Glomerular visceral epithelial cell (primary cell): ENCODE results near the gene VGF.
A peak's percentile ranks its signal among the peaks of the same experiment; 100 is the strongest.
"Not testable (repeated sequence)": the region's sequence is repeated elsewhere in the genome, so short reads cannot be mapped to it uniquely, and the experiment has no call there.

Source experiments
- DNase-seq: peaks from one replicate; pipeline ENCODE4 v3.0.0-alpha.2; 2016; ENCODE audit errors: extremely low spot score

Gene VGF

GRCh38 chr7:101165075-101165957 lies at the start of gene VGF:
Gene VGF (minus strand): TSS chr7:101165569. CDS start chr7:101164843, 726 bp downstream.
- peak; percentile 93 for DNase-seq

DNA sequence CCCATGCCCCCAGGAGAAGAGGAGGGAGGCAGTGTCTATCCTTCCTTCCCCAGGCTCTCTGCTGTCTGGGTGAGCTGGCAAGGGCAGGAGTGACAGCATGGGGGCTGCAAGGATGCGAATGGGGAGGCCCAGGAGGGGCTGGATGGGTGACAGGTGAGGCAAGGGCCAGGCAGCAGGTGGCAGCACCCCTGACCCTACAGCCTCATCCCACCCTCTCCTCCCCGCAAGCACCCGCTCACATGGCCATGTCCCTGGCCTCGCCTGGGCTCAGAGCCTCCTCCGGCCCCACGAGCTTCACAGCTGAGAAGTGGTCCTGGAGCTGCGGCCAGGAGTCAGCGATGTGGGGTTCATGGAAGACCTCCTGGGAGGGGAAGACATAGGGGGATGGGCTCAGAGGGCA lies 46.6 kb upstream of the VGF start:
- DNase-seq = no peak

DNA sequence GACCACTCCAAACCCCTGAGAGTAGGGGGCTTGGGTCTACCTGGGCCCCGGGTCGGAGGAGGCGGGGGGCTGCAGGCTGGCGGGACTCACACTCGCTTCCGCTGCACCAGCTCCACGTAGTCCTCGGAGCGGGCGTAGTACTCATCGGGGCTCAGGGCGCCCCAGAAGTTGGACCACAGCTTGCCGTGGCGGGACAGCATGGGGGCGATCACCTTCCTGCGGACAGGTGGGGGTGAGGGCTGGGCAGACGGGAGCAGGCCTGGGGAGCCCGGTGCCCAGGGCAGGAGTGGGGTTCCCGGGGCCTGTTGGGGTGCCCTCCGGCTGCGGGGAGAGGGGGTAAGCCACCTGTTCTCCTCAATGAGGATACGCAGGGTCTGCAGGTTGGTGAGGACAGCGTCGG lies 46.1 kb upstream of the VGF start:
- no peak for DNase-seq

- no peak for DNase-seq
Measured at GRCh38 chr7:101210143-101210542, 44.8 kb upstream of the VGF start.

DNA sequence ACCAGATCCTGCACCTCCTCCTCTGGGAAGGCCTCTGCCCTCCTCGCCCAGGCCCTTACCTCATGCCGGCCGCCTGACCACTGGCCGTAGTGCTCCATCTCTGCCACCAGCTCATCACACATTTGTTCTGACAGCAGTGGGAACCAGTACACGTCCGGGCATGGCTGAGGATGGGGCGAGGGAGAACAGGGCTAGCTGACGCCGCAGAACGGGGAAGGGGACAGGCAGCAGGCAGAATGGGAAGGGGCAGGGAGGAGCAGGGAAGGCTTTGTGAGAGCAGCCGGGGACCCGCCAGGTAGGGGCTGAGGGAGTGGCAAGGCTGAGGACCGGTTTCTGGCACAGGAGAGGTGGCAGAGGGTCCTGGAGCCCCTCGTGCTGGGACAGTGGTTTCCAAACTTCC lies 43.4 kb upstream of the VGF start:
- DNase-seq = no peak

DNA sequence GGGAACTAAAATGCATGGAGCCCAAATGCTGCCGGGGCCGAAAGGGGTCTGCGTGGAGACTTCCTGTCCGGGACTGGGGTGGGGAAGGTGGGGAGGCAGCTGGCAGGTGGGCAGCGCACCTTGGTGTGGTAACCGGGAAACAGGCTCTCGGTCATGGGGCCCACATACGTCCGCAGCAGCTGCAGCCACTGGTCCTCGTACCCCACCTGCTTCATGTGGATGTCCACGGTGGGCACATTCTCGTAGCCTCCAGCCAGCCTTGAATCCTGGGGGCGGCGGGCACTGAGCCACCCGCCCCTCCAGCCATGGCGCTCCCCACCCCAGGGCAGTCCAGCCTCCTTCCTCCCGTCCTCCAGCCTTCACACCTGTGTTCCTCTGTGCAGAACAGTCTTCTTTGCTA lies 42.1 kb upstream of the VGF start:
- no peak for DNase-seq

- DNase-seq = no peak
Measured at GRCh38 chr7:101206665-101207042, 41.3 kb upstream of the VGF start.

DNA sequence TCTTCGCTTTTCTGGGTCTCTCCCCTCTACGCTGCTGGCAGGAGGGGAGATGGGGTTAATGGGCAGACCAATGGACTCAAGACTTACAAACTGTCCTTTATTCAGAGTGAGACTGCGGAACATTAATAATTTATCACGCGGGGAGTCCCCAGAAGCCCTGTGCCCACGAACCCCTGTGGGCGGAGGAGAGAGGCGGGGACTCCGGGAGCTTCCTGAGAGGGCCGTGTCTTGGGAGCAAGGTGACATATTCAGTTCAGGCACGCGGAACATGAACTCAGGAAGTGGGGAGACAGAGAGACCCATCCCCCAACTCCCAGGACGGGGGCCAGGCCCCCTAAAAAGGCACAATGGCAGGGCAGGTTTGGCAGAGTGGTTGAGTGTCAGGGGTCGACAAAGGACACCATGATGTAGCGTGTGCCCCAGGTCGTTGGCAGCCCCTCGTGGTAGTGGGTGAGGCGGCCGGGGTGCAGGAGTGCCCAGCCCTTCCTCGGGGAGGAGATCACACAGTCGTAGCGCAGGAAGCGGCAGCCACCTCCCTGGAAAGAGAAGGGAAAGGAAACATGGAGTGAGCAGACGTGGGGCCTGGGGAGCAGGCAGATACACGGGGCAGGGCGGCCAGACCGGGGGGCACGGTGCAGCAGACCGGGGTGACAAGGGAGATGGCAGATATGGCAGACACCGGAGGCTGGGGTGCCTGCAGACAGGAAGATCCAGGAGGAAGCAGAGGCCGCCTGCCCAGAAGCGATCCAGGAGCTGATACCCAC lies 40.7 kb upstream of the VGF start:
- no peak for DNase-seq

GRCh38 chr7:101203740-101204738 lies 38.7 kb upstream of the VGF start:
- not testable (repeated sequence) for DNase-seq

DNA sequence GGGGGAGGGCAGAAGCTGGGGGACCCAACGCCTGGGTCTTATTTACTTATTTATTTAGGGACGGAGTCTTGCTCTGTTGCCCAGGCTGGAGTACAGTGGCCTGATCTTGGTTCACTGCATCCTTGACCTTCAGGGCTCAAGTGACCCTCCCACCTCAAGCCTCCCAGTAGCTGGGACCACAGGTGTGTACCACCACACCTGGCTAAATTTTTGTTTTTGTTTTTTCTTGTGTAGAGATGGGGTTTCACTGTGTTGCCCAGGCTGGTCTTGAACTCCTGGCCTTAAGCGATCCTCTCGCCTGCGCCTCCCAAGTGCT lies 37.2 kb upstream of the VGF start:
- no peak for DNase-seq

GRCh38 chr7:101201695-101202602 lies 36.6 kb upstream of the VGF start:
- no peak for DNase-seq

GRCh38 chr7:101200862-101201599 lies 35.7 kb upstream of the VGF start, which contains the start of gene MOGAT3:
Gene MOGAT3 (minus strand): TSS chr7:101201036. CDS start chr7:101200854, 182 bp downstream.
- DNase-seq = no peak

DNA sequence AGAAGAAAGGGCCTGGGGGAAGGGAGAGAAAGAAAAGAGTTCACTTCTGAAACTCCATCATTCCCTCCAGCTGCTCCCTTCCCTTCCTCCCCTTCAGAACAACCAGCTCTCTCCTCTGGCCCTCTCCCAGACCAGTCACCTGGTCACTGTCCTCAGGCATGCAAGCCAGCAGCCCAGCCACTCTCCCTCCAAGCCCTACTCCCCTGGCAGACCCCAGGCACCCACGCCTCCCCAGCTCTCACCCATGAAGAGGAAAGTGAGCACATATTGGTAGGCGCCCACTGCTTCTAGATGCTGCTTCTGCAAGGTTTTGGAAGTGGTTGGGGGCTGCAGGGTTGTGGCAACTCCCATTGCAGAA lies 35.1 kb upstream of the VGF start:
- no peak for DNase-seq

- DNase-seq = not testable (repeated sequence)
Measured at GRCh38 chr7:101199522-101199921, 34.2 kb upstream of the VGF start.

DNA sequence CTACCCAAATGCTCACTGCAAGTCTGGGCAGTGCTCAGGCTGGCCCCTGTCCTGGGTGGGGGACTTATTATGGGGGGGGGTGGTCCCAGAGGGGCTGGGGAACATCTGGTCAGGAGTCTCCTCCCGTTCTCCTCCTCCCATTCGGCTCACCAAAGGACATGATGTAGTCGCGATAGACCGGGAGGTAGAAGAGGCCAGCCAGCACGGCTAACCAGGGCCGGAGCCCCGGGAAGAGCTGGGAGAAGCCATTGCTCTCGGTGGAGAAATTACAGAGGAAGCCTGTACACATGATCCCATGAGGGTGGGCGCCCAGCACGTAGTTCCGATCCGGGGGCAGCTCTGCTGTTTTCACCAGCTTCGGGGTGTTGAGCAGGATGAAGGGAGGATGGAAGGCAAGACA lies 33.1 kb upstream of the VGF start:
- no peak for DNase-seq

GRCh38 chr7:101197991-101198390 lies 32.6 kb upstream of the VGF start:
- no peak for DNase-seq

DNA sequence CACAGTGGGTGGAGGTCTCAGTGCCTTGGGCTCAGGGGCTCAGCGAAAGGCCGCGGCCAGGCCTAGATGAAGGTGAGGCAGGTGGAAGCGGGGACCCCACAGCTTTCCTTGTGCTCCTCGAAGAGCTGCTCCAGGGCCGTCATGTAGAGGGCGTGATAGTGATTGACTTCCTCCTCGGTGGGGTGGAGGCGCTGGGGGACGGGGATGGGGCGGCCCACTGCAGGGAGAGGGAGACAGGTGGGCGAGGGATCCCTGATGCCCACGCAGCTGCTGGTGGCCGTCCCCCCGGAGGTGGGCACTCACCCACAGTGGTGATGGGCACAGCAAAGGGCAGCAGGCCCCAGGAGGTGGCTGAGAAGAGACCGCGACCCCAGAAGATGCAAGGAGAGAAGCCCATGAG lies 30.5 kb upstream of the VGF start:
- DNase-seq = no peak

GRCh38 chr7:101189109-101189508 lies 23.7 kb upstream of the VGF start:
- no peak for DNase-seq

DNA sequence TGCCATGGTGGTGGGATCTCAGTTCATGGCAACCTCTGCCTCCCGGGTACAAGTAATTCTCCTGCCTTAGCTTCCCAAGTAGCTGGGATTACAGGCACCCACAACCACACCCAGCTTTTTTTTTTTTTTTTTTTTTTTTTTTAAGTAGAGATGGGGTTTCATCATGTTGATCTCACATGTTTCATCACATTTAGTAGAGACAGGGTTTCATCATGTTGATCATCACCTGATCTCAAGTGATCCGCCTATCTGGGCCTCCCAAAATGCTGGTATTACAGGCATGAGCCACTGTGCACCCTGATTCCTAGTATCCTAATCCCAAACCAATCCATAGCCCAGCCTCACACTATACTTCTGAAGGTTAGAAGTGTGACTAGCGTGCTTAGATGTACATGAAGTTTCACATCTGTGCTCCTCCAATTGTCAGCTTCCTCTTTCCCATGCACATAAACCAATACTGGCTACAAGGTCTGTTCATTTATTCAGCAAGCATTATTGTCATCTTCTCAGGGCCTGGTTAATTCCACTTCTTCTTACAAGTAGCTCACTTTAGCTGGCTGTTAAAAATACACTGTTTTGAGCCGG lies 21.6 kb upstream of the VGF start:
- DNase-seq = no peak

- DNase-seq = no peak
Measured at GRCh38 chr7:101186194-101186593, 20.8 kb upstream of the VGF start.
